NCI-H2081 (cell line): ENCODE measurements around the gene MAP3K14.
"Not testable (repeated sequence)": the region's sequence is repeated elsewhere in the genome, so short reads cannot be mapped to it uniquely, and the experiment has no call there.

ENCODE experiments used
- DNase-seq, 2 experiments: peaks; one replicate each; lab custom pipeline; 2025; lab: John Stamatoyannopoulos, UW

Gene MAP3K14

DNA sequence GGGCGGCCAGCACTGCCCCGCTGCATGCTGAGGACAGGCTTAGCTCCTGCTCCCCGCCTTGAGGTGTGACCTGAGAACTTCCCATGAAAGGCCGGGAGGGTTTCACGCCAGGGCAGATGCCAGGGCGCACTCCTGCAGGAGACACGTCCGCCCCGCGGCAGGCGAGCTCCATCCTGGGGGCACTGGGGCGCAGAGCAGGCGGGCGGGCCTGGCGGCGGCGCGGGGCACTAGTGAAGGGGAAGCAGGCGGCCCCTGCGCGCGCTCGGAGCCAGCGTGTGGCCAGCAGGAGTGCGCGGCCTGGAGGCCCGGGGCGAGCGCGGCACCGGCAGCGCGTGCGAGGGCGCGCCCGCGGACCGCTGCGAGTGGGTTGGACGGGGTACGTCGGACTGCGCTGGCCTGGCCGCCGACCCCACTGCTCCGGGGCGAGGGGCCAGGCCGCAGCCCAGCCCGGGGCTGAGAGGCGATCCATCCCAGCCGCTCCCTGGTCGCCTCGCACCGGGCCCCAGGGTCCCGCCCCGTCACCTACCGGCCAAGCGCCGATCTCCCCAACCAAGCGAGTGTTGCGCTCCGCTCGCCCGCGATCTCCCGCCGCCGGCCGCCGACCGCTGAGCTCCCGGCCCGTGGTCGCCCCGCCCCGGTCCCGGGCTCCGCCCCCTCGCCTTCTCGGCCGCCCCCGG lies at the start of gene MAP3K14:
Gene MAP3K14, minus strand, starts transcription at position 587 of the 677 bp plus-strand sequence. CDS start 26,275 bp downstream, outside the sequence.
- DNase-seq = peak; percentile 77 to 82

GRCh38 chr17:45366049-45366448 lies 49.2 kb upstream of the MAP3K14 start:
- DNase-seq = no peak

- DNase-seq = peak; percentile 40 to 46
Observed at GRCh38 chr17:45364531-45365390, 47.9 kb upstream of the MAP3K14 start.

GRCh38 chr17:45363498-45363897 lies 46.7 kb upstream of the MAP3K14 start:
- DNase-seq = no peak

GRCh38 chr17:45361976-45362375 lies 45.2 kb upstream of the MAP3K14 start:
- DNase-seq = no peak

GRCh38 chr17:45361451-45361850 lies 44.6 kb upstream of the MAP3K14 start:
- DNase-seq = no peak

DNA sequence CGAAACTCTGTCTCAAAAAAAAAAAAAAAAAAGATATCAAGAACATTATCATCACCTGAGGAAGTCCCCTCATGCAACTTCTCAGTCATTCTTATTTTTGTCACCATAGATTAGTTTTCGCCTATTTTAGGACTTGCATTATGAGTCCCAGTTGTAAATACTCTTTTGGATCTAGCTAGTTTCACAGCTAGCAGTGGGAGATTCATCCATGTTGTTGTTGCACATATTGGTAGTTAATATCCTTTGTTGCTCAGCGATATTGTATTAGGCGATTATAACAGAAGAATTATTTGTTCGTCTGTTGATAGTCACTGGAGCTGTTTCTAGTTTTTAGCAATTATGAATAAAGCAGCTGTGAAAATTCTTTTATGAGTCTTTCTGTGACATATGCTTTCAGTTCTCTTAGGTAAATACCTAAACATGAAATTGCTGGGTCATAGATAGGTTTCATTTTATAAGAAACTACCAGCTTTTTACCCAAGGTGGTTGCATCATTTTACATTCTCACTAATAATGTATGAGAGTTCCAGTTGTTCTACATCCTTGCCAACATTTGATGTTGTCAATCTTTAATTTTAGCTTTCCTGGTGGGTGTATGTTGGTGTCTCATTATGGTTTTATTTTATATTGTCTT lies 40.7 kb upstream of the MAP3K14 start:
- DNase-seq = no peak

DNA sequence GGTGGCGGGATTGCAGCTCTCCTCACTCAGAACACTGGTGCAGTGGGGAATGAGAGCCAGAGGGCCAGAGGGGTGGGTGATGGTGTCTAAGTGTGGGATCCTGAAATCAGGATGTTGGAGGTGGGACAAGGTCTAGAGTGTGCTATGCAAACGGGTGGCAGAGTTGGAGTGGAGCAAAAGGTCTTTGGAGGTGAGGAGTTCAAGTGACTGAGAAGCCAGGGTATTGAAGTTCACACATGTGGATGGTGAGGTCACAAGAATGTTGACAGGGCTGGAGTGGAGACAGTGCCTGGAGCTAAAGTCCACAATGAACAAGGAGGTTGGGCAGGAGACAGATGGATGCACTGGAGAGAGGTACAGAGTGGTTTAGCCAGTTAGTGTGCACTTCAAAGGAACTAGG lies 38.3 kb upstream of the MAP3K14 start:
- no peak for DNase-seq

DNA sequence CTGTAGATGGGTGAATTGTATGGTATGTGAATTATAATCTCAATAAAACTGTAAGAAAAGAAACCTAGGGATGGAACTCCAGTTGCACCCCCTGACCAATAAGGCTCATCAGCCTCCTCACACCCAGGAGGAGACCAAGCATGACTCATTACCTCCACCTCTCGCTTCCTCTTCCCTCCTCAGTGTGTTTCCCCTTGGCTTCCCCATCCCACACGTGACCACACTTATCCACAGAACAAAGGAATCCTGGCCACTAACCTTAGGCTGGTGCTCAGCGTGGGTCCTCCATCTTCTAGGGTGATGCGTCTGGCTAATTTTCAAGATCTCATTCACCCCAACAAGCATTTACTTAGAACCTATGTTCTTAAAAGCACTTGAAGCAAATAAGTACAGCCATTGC lies 36.2 kb upstream of the MAP3K14 start:
- DNase-seq = no peak

- no peak for DNase-seq
Observed at GRCh38 chr17:45351831-45352230, 35.0 kb upstream of the MAP3K14 start.

- DNase-seq = no peak
Observed at GRCh38 chr17:45347444-45347843, 30.6 kb upstream of the MAP3K14 start.

DNA sequence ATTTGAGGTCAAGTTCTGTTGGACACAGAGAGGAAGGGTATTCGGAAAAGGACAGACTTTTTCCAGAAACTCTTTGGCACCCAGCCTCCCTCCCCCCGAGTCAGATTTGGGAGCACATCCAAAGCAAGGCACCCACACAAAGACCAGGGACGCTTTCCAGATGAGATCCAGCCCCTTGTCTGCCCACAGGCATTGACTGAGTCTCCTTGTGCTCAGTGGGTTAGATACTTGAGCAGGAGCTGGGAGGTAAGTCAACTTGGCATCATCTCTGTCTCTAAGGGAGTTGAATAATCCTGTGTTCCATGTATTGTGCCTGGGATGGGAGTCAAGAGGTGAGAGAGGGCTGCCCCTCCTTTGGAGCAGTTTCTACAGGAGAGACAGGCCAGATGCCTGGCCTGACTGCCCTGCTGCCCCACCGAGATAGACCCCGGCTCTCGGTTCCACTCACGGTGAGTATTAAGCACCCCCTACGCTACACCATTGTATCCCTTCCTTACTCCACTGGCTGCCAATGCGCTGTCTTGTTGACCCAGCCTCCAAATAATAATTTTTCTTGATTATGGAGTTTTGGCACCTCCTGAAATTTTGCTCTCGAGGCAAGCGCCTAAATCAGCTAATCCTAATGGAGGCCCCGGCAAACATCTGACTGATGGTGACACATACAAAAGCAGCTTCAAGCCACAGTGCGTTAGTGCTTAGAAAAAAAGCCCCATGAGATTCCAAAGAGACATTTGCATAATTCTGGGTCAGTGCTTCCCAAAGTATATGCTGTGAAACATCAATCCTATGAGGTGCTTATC lies 29.6 kb upstream of the MAP3K14 start:
- no peak for DNase-seq

DNA sequence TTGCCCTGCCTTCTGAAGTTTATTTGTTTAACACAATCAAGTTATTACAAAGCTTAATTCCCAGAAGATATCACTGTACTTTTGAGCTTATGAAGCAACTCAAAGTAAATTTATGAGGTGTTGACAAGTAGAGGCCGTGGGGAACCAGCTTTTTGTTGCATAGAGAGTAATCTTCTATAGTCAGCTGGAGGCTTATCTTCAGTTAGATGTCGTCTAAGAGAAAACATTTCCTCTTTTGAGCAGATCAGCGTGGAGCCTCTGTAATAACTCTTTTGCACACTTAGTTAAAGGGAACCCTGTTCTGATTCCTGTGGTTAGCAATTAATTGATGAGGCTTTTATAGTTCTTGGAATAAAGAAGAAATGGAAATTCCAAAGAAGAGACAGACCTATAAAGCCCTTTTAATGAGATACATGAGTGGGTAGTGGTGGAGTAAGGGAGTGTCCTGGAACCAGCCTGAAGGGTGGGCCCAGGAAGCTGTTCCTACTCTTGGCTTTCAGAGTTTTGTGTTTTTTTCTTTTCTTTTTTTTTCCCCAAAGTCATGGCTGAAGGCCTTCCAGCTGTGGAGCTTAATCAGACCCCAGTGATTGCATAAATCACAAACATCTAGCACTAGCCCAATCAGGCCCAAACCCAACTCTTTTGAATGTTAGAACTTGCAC lies 28.9 kb upstream of the MAP3K14 start:
- no peak for DNase-seq

DNA sequence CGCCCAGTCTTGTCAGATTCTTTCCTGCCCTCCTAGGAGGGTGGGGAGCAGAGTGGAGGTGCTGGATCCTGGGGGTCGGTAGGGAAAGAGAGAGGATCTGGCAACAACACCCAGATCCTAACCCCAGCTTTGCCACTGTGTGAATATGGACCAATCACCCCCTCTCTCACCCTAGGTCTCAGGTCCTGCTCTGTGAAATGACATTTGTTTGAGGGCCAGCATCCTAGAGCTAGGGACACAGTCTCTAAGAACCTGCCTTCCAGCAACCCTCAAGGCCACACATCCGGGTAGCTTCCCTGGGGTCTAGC lies 28.4 kb upstream of the MAP3K14 start:
- no peak for DNase-seq

DNA sequence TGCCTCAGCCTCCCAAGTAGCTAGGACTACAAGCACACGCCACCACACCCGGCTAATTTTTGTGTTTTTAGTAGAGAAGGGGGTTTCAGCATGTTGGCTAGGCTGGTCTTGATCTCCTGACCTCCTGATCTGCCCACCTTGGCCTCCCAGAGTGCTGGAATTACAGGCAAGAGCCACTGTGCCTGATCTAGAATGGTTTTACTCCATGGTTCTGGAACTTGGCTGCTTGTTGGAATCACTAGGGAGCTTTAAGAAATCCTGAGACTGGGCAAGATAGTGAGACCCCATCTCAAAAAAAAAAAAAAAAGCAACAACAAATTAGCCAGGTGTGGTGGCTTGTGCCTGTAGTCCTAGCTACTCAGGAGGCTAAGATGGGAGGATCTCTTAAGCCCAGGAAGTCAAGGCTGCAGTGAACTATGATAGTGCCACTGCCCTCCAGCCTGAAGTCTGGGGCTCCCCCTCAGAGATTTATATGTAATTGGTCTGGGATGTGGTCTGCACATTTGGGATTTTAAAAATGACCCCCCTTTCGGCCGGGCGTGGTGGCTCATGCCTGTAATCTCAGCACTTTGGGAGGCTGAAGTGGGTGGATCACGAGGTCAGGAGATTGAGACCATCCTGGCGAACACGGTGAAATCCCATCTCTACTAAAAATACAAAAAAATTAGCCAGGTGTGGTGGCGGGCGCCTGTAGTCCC lies 27.3 kb upstream of the MAP3K14 start:
- DNase-seq = not testable (repeated sequence)

GRCh38 chr17:45342871-45343526 lies 26.2 kb upstream of the MAP3K14 start:
- no peak for DNase-seq

DNA sequence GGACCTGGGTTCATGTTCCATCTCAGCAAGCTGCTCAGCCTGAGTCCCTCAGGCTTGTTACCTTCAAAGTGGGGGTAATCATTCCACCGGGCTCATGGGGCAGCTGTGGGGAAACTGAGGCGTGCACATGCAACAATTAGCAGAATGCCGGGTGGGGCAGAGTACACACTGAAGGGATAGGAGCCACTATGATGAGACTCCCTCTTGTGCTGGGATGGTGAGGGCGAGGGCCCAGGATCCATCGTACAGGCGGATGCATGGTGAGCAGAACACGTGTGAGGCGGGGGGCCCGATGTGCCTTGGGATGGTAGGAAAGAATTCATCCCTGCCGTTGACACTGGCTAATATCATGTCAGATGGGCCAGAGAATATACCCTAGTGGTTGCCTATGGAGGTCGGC lies 25.5 kb upstream of the MAP3K14 start:
- no peak for DNase-seq

DNA sequence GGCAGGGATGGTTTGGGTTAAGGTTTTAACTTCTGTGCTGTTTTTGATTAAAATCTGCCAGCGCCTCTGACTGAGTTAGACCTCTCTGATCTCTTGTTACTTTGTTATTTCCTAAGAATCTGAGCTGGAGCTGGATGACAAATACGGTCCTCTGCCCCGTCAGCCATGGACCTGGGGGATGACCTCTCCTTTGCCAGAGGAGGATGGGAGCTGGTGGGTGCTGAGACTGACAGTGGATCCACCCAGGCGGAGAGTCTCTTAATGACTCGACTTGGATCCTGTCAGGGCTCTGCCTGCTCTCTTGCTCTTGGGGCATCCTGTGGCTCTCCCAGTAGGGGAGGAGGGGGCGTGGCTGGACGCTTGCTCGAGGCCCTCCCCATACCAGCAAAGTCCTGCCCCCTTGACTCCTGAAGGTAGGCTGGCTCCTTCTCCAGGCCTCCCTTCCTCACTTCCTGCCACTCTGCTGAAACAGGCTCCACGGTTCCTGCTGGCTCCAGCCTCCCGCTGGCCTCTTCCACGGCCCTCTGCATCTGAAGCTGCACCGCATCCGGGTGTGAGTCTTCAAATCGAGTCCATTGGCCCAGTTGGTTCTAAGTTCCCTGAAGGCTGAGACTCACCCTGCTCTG lies 24.8 kb upstream of the MAP3K14 start:
- DNase-seq = peak in 1 of 2 experiments; percentile 32

- no peak for DNase-seq
Observed at GRCh38 chr17:45339646-45340605, 23.1 kb upstream of the MAP3K14 start.
